HPDE6-E6E7 (cell line): ENCODE measurements around the gene TSPAN16.

ENCODE experiments used
- DNase-seq: peaks from one replicate; pipeline ENCODE4 v3.0.0; 2011; ENCODE audit warnings: missing footprints; ENCODE audit errors: extremely low spot score

TSPAN16 gene

GRCh38 chr19:11268783-11269267 is 27.1 kb upstream of the TSPAN16 start:
- peak; percentile 60 for DNase-seq

- no peak for DNase-seq
Measured at GRCh38 chr19:11269408-11269807, 26.6 kb upstream of the TSPAN16 start.

GRCh38 chr19:11273296-11273695 is 22.7 kb upstream of the TSPAN16 start:
- DNase-seq, result no peak

- DNase-seq, result no peak
Measured at GRCh38 chr19:11273989-11274388, 22.0 kb upstream of the TSPAN16 start.

GRCh38 chr19:11274533-11275086 is 21.4 kb upstream of the TSPAN16 start:
- DNase-seq, result no peak

- DNase-seq, result no peak
Measured at GRCh38 chr19:11278670-11279069, 17.3 kb upstream of the TSPAN16 start.

- no peak for DNase-seq
Measured at GRCh38 chr19:11279505-11280236, 16.3 kb upstream of the TSPAN16 start.

GRCh38 chr19:11281356-11282049 is 14.5 kb upstream of the TSPAN16 start:
- DNase-seq, result no peak

GRCh38 chr19:11284515-11284914 is 11.4 kb upstream of the TSPAN16 start:
- DNase-seq, result no peak

GRCh38 chr19:11286312-11286974 is 9.5 kb upstream of the TSPAN16 start:
- DNase-seq, result no peak

GRCh38 chr19:11288349-11288748 is 7.6 kb upstream of the TSPAN16 start:
- DNase-seq, result no peak

- no peak for DNase-seq
Measured at GRCh38 chr19:11290256-11290655, 5.7 kb upstream of the TSPAN16 start.

GRCh38 chr19:11291415-11291814 is 4.5 kb upstream of the TSPAN16 start:
- DNase-seq, result no peak

GRCh38 chr19:11291991-11292390 is 4.0 kb upstream of the TSPAN16 start:
- DNase-seq, result no peak

- peak; percentile 95 for DNase-seq
Measured at GRCh38 chr19:11293433-11294389, 2.2 kb upstream of the TSPAN16 start.

GRCh38 chr19:11295180-11295579 is 780 bp upstream of the TSPAN16 start:
- DNase-seq, result no peak

GRCh38 chr19:11296264-11296663 is 304 bp downstream of the TSPAN16 start:
- no peak for DNase-seq

- DNase-seq, result no peak
Measured at GRCh38 chr19:11299946-11300810, 4.2 kb downstream of the TSPAN16 start.

- no peak for DNase-seq
Measured at GRCh38 chr19:11300811-11301120, 4.8 kb downstream of the TSPAN16 start.

- DNase-seq, result no peak
Measured at GRCh38 chr19:11304936-11305335, 9.0 kb downstream of the TSPAN16 start.
